Measurements from ENCODE around the gene UBTD1.
"Not testable (repeated sequence)": the region's sequence is repeated elsewhere in the genome, so short reads cannot be mapped to it uniquely, and the experiment has no call there.

Gene UBTD1

GRCh38 chr10:97548828-97549455 is 50.2 kb downstream of the UBTD1 start:
- no peaks in the 10 kb centered on the region for H3K36me3 Mint-ChIP-seq (ENCODE audit: low read depth)
- H3K4me1 Mint-ChIP-seq: no peaks in the 10 kb centered on the region
- ATAC-seq (no peak), DNase-seq (no peak)
- no peak overlapping the region for H3K4me3 Mint-ChIP-seq
- H3K27ac Mint-ChIP-seq: no peak overlapping the region
- H3K27me3 Mint-ChIP-seq: no peaks in the 10 kb centered on the region
- H3K9me3 Mint-ChIP-seq: no peaks in the 10 kb centered on the region

- ATAC-seq: no peak
- peak overlapping the region; percentile 59 for H3K27ac Mint-ChIP-seq
- H3K9me3 Mint-ChIP-seq: no peaks in the 10 kb centered on the region
- no peak for DNase-seq
- H3K27me3 Mint-ChIP-seq: no peaks in the 10 kb centered on the region
- no peaks in the 10 kb centered on the region for H3K36me3 Mint-ChIP-seq (ENCODE audit: low read depth)
- H3K4me3 Mint-ChIP-seq: no peak overlapping the region
- H3K4me1 Mint-ChIP-seq: no peaks in the 10 kb centered on the region
Measured at GRCh38 chr10:97549587-97550322, 51.0 kb downstream of the UBTD1 start.

- Mint-ChIP-seq H3K36me3 (ENCODE audit: low read depth) (no peaks in the 10 kb centered on the region), H3K9me3 (no peaks in the 10 kb centered on the region), H3K27ac (no peak overlapping the region), H3K4me3 (no peak overlapping the region), H3K27me3 (no peaks in the 10 kb centered on the region), H3K4me1 (no peaks in the 10 kb centered on the region)
- no peak for DNase-seq
- ATAC-seq: no peak
Measured at GRCh38 chr10:97550336-97551149, 51.8 kb downstream of the UBTD1 start.

- H3K27ac Mint-ChIP-seq: no peak overlapping the region
- ATAC-seq (no peak), DNase-seq (no peak)
- no peaks in the 10 kb centered on the region for H3K36me3 Mint-ChIP-seq (ENCODE audit: low read depth)
- no peaks in the 10 kb centered on the region for H3K27me3 Mint-ChIP-seq
- no peaks in the 10 kb centered on the region for H3K9me3 Mint-ChIP-seq
- H3K4me3 Mint-ChIP-seq: no peak overlapping the region
- no peaks in the 10 kb centered on the region for H3K4me1 Mint-ChIP-seq
Measured at GRCh38 chr10:97551271-97551670, 52.5 kb downstream of the UBTD1 start.

- Mint-ChIP-seq H3K36me3 (ENCODE audit: low read depth) (no peaks in the 10 kb centered on the region), H3K27ac (no peak overlapping the region), H3K4me3 (no peak overlapping the region), H3K9me3 (no peaks in the 10 kb centered on the region), H3K27me3 (no peaks in the 10 kb centered on the region), H3K4me1 (no peaks in the 10 kb centered on the region)
- DNase-seq: peak; percentile 68
- peak; percentile 98 for ATAC-seq
Measured at GRCh38 chr10:97553575-97554031, 54.9 kb downstream of the UBTD1 start.

GRCh38 chr10:97554336-97554735 is 55.6 kb downstream of the UBTD1 start:
- not testable (repeated sequence) for DNase-seq; H3K4me1 Mint-ChIP-seq; H3K27ac Mint-ChIP-seq; H3K9me3 Mint-ChIP-seq; H3K27me3 Mint-ChIP-seq; ATAC-seq; H3K4me3 Mint-ChIP-seq; H3K36me3 Mint-ChIP-seq (ENCODE audit: low read depth)

- H3K27me3 Mint-ChIP-seq; H3K36me3 Mint-ChIP-seq (ENCODE audit: low read depth); H3K27ac Mint-ChIP-seq; ATAC-seq; H3K4me3 Mint-ChIP-seq; H3K9me3 Mint-ChIP-seq; H3K4me1 Mint-ChIP-seq; DNase-seq: not testable (repeated sequence)
Measured at GRCh38 chr10:97555541-97555940, 56.8 kb downstream of the UBTD1 start.

GRCh38 chr10:97560731-97561381 is 62.1 kb downstream of the UBTD1 start:
- H3K27me3 Mint-ChIP-seq; H3K27ac Mint-ChIP-seq; H3K4me3 Mint-ChIP-seq; ATAC-seq; H3K36me3 Mint-ChIP-seq (ENCODE audit: low read depth); DNase-seq; H3K4me1 Mint-ChIP-seq; H3K9me3 Mint-ChIP-seq: not testable (repeated sequence)

GRCh38 chr10:97561386-97562077 is 62.8 kb downstream of the UBTD1 start:
- ATAC-seq; H3K4me3 Mint-ChIP-seq; H3K27me3 Mint-ChIP-seq; H3K9me3 Mint-ChIP-seq; DNase-seq; H3K4me1 Mint-ChIP-seq; H3K27ac Mint-ChIP-seq; H3K36me3 Mint-ChIP-seq (ENCODE audit: low read depth): not testable (repeated sequence)

- not testable (repeated sequence) for H3K27ac Mint-ChIP-seq; H3K27me3 Mint-ChIP-seq; DNase-seq; H3K9me3 Mint-ChIP-seq; H3K4me3 Mint-ChIP-seq; H3K4me1 Mint-ChIP-seq; ATAC-seq; H3K36me3 Mint-ChIP-seq (ENCODE audit: low read depth)
Measured at GRCh38 chr10:97562329-97562728, 63.6 kb downstream of the UBTD1 start.

- H3K27me3 Mint-ChIP-seq: no peaks in the 10 kb centered on the region
- no peak overlapping the region for H3K4me3 Mint-ChIP-seq
- H3K36me3 Mint-ChIP-seq (ENCODE audit: low read depth): no peaks in the 10 kb centered on the region
- ATAC-seq (no peak), DNase-seq (no peak)
- H3K4me1 Mint-ChIP-seq: no peaks in the 10 kb centered on the region
- no peak overlapping the region for H3K27ac Mint-ChIP-seq
- H3K9me3 Mint-ChIP-seq: no peaks in the 10 kb centered on the region
Measured at GRCh38 chr10:97563337-97563736, 64.6 kb downstream of the UBTD1 start.

GRCh38 chr10:97564776-97565175 is 66.1 kb downstream of the UBTD1 start:
- no peak overlapping the region for H3K4me3 Mint-ChIP-seq
- H3K4me1 Mint-ChIP-seq: no peaks in the 10 kb centered on the region
- H3K27ac Mint-ChIP-seq: no peak overlapping the region

GRCh38 chr10:97566336-97566996 is 67.7 kb downstream of the UBTD1 start:
- no peak for ATAC-seq
- no peak for DNase-seq
- Mint-ChIP-seq H3K4me3 (no peak overlapping the region), H3K27ac (no peak overlapping the region), H3K4me1 (no peaks in the 10 kb centered on the region), H3K9me3 (no peaks in the 10 kb centered on the region), H3K36me3 (ENCODE audit: low read depth) (no peaks in the 10 kb centered on the region), H3K27me3 (no peaks in the 10 kb centered on the region)

More at GRCh38 chr10:97564776-97565175, 66.1 kb downstream of the UBTD1 start:
- Mint-ChIP-seq H3K27me3 (no peaks in the 10 kb centered on the region), H3K9me3 (no peaks in the 10 kb centered on the region), H3K36me3 (ENCODE audit: low read depth) (no peaks in the 10 kb centered on the region)
- DNase-seq (no peak), ATAC-seq (no peak)

- H3K27ac Mint-ChIP-seq: no peak overlapping the region
- DNase-seq (no peak), ATAC-seq (no peak)
- H3K4me1 Mint-ChIP-seq: no peaks in the 10 kb centered on the region
- no peaks in the 10 kb centered on the region for H3K27me3 Mint-ChIP-seq
- H3K9me3 Mint-ChIP-seq: no peaks in the 10 kb centered on the region
- H3K36me3 Mint-ChIP-seq (ENCODE audit: low read depth): no peaks in the 10 kb centered on the region
- H3K4me3 Mint-ChIP-seq: no peak overlapping the region
Measured at GRCh38 chr10:97567891-97568290, 69.2 kb downstream of the UBTD1 start.

All from activated naive CD8-positive, alpha-beta T cell treated with anti-CD3 and anti-CD28 coated beads, Interleukin-2, amount 50 U/mL, for 24 hours (primary cell).